Measurements from ENCODE around the gene TPM2. TPM values are rescaled to one million over a fixed set of nuclear protein-coding genes. Genes with fewer than 3 reads are reported as not detected.

The TPM2 gene
- total RNA-seq, 1 donor from 2014 or later: 2,023 TPM

DNA sequence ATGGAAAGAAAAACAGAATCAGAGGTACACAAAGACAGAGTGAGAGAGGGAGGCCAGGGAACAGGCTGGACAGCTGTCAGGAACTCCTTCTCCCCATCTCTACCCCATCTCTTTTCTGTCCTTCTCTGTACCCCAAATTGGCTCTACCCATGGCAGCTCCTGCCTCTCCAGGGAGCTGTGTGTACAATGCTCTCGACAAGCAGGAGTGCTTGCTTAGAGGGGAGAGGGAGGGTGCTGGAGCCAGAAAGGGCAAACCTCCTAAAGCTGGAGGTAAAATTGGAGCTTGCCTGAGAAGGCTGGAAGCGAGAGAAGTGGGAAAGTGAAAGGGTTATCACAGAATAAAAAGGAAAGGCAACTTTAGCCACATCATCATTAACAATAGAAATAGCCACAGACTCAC lies 6.4 kb downstream of the TPM2 start:
- H3K4me1 Mint-ChIP-seq (ENCODE audit: low read depth): peaks cover 86% of the 10 kb centered on the region
- TF ChIP-seq, protein P1, sequence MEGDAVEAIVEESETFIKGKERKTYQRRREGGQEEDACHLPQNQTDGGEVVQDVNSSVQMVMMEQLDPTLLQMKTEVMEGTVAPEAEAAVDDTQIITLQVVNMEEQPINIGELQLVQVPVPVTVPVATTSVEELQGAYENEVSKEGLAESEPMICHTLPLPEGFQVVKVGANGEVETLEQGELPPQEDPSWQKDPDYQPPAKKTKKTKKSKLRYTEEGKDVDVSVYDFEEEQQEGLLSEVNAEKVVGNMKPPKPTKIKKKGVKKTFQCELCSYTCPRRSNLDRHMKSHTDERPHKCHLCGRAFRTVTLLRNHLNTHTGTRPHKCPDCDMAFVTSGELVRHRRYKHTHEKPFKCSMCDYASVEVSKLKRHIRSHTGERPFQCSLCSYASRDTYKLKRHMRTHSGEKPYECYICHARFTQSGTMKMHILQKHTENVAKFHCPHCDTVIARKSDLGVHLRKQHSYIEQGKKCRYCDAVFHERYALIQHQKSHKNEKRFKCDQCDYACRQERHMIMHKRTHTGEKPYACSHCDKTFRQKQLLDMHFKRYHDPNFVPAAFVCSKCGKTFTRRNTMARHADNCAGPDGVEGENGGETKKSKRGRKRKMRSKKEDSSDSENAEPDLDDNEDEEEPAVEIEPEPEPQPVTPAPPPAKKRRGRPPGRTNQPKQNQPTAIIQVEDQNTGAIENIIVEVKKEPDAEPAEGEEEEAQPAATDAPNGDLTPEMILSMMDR (IDR thresholded peaks at IDR 0.05): no peak
- no peak overlapping the region for H3K4me3 Mint-ChIP-seq (ENCODE audit: unreplicated experiment)
- DNase-seq (ENCODE audit: low spot score): no peak
- no peaks in the 10 kb centered on the region for H3K27me3 Mint-ChIP-seq (ENCODE audit: low read depth)
- no peaks in the 10 kb centered on the region for H3K9me3 Mint-ChIP-seq (ENCODE audit: low read depth)
- peaks cover 43% of the 10 kb centered on the region for H3K36me3 Mint-ChIP-seq (ENCODE audit: low read depth)
- H3K27ac Mint-ChIP-seq (ENCODE audit: unreplicated experiment): peak overlapping the region; percentile 80

DNA sequence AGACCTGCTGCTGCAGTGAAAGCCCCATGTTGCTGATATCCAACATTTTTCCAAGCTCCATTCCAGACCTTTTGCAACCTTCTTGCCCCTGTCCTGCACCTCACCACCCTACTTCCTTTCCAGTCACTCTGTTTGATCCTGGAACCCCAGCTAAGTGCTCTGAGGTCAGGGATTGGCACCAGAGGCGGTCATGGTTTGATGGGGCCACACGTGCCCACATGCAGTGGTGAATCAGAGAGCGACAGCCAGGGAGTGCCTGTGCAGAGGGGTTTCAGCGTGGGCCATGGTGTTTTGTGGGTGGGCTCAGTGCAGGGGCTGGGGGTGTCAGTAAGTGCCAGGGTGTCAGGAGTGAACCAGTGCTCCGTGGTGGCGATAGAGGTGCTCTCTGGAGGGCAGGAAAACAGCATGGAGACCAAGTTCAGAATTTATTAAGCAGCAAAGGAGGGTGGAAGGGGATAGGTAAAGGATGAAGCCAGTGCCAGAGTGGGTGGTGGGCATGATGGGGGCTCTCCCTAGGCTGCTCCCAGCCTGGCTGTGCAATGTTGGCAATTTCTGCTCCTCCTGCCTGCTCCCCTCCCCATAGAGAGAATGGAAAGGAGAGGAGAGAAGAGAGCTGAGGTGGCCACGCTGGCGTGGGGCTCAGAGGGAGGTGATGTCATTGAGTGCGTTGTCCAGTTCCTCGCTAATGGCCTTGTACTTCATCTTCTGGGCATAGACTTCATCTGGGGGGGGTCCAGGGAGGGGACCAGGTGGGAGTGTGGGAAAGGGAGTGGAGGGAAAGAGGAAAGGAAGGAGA lies 7.0 kb downstream of the TPM2 start:
- no peaks in the 10 kb centered on the region for H3K9me3 Mint-ChIP-seq (ENCODE audit: low read depth)
- H3K27ac Mint-ChIP-seq (ENCODE audit: unreplicated experiment): peak overlapping the region; percentile 80
- H3K27me3 Mint-ChIP-seq (ENCODE audit: low read depth): no peaks in the 10 kb centered on the region
- H3K4me1 Mint-ChIP-seq (ENCODE audit: low read depth): peaks cover 84% of the 10 kb centered on the region
- TF ChIP-seq, protein P1 (IDR thresholded peaks at IDR 0.05): no peak
- H3K36me3 Mint-ChIP-seq (ENCODE audit: low read depth): peaks cover 41% of the 10 kb centered on the region
- peak overlapping the region; percentile 10 for H3K4me3 Mint-ChIP-seq (ENCODE audit: unreplicated experiment)
- no peak for DNase-seq (ENCODE audit: low spot score)

- Mint-ChIP-seq H3K27me3 (ENCODE audit: low read depth) (no peaks in the 10 kb centered on the region), H3K36me3 (ENCODE audit: low read depth) (peaks cover 38% of the 10 kb centered on the region), H3K4me3 (ENCODE audit: unreplicated experiment) (peak overlapping the region; percentile 16), H3K9me3 (ENCODE audit: low read depth) (no peaks in the 10 kb centered on the region), H3K4me1 (ENCODE audit: low read depth) (peaks cover 78% of the 10 kb centered on the region), H3K27ac (ENCODE audit: unreplicated experiment) (peak overlapping the region; percentile 80)
- DNase-seq (ENCODE audit: low spot score): no peak
- TF ChIP-seq, protein P1 (IDR thresholded peaks at IDR 0.05): no peak
Measured at GRCh38 chr9:35682051-35682450, 7.7 kb downstream of the TPM2 start.

GRCh38 chr9:35681341-35682002 lies 8.3 kb downstream of the TPM2 start:
- DNase-seq (ENCODE audit: low spot score): no peak
- Mint-ChIP-seq H3K9me3 (ENCODE audit: low read depth) (no peaks in the 10 kb centered on the region), H3K27ac (ENCODE audit: unreplicated experiment) (peak overlapping the region; percentile 80), H3K36me3 (ENCODE audit: low read depth) (peaks cover 35% of the 10 kb centered on the region), H3K4me1 (ENCODE audit: low read depth) (peaks cover 72% of the 10 kb centered on the region), H3K27me3 (ENCODE audit: low read depth) (no peaks in the 10 kb centered on the region), H3K4me3 (ENCODE audit: unreplicated experiment) (no peak overlapping the region)
- TF ChIP-seq, protein P1 (IDR thresholded peaks at IDR 0.05): no peak

GRCh38 chr9:35680331-35681105 lies 9.2 kb downstream of the TPM2 start:
- no peaks in the 10 kb centered on the region for H3K27me3 Mint-ChIP-seq (ENCODE audit: low read depth)
- no peak for DNase-seq (ENCODE audit: low spot score)
- H3K27ac Mint-ChIP-seq (ENCODE audit: unreplicated experiment): peak overlapping the region; percentile 60
- no peak overlapping the region for H3K4me3 Mint-ChIP-seq (ENCODE audit: unreplicated experiment)
- TF ChIP-seq, protein P1 (IDR thresholded peaks at IDR 0.05): no peak
- H3K9me3 Mint-ChIP-seq (ENCODE audit: low read depth): no peaks in the 10 kb centered on the region
- H3K4me1 Mint-ChIP-seq (ENCODE audit: low read depth): peaks cover 67% of the 10 kb centered on the region
- H3K36me3 Mint-ChIP-seq (ENCODE audit: low read depth): peaks cover 28% of the 10 kb centered on the region
